ENCODE measurements around the gene LSM10.

LSM10 gene

DNA sequence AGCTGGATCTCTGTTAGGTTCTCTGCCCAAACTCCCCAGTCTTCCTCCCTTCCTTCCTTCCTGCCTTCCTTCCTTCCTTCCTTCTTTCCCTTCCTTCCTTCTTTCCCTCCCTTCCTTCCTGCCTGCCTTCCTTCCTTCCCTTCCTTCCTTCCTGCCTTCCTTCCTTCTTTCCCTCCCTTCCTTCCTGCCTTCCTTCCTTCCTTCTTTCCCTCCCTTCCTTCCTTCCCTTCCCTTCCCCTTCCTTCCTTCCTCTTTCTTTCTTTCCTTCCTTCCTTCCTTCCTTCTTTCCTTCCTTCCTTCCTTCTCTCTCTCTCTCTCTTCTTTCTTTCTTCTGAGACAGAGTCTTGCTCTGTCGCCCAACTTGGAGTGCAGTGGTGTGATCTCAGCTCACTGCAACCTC lies 8.7 kb upstream of the LSM10 start:
- no peak for DNase-seq

DNA sequence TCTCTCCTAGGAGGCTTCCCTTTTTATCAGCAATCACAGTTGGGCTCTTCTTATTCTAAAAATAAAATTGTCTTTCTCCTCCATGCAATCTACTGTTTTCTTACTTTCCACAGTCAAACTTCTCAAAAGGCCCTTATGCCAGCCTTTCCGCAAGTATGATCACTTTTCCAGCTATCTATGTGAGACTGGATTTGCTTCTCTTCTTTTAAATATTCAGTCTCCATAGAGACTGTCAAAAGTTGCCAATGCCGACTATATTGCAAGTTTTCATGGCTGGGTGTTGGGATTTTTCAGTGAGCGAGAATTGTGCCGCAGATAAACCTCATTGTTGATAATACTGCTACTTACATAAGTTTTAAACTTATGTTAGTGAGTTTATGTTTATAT lies 4.8 kb upstream of the LSM10 start:
- no peak for DNase-seq

DNA sequence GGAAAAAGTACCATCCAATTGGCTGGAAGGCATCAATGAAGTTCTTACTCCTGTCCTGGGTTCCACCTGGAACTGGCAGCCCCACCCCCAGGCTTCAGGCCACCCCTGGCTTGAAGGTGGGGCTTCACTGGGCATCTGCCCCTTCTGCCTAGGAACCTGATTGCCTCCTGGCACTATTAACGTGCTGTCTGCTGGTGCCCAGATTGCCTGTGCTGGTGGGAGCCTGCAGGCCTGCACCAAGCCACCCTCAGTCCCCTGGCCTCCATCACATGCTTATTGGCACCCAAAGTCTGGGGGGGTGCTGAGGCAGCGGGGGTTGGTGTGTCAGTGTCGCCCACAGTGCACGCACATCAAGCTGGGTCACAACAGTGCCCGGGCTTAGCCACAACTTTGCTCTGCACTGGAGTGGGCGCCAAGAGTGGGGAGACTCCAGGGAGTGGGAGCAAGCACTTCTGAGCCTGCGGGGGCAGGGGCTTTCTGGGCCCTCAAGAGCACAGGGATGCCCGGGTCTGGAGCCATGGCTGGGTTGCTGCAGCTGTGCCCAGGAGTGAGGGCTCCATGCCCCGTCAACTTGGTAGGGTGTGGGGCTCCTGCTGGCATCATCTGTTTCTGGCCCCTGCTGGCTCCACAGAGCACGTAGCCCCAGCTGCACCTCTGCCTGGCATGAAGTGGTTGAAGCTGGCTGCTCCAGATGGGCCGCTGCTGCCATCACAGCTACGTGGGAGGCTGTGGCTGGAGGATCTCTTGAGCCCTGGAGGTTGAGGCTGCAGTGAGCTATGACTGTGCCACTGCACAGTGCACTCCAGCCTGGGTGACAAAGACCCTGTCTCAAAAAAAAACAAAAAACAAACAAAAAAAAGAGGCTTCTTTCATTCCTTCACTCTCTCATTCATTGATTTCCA lies 4.1 kb upstream of the LSM10 start:
- DNase-seq: no peak

DNA sequence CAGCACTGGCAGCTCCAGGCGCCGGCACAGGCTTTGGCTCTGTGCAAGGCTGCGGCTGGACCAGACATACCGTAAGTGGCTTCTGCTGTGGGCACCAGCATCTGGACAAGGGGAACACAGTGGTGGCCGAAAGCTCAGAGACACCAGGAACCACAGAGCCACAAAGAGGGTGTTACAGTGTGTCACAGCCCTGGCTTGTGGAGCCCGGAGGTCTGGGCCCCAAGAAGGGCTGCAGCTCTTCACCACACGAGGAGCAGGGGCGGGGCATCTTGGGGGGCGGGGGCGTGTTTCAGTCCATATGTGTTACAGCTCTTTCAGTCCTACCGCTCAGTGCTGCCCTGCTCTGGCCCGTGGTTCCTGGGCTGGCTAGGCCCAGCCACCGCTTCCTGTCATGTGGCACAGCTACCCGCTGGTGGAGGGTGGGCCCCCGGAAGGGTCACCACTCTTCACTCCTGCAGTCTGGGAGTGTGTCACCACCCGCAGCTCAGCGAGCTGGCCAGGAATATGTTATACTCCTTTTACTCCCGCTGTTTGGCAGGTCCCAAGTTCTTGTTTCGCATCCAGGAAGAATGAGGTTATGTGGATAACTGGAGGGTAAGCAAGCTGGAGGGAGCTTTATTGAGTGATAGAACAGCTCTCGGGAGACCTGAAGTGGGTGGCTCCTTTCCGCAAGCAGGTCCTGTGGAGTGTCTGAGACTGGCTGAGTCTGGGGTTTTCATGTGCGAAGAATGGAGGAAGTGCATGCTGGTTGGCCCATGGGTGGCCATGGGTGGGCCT lies 3.3 kb upstream of the LSM10 start:
- DNase-seq: no peak

DNA sequence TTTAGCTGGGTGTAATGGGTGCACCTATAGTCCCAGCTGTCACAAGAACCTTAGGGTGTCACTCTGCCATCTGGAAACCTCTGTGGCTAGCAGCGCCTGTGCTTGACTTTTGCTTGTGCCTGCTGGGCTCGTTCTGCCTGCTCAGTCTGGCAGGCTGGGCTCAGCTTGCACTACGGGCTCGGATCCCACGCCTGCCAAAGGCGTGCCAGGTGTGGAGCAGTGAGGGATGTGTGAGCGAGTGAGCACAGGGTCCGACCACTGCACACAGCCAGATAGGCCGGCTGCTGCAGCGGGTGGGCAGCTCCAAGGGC lies 2.8 kb upstream of the LSM10 start:
- no peak for DNase-seq

DNA sequence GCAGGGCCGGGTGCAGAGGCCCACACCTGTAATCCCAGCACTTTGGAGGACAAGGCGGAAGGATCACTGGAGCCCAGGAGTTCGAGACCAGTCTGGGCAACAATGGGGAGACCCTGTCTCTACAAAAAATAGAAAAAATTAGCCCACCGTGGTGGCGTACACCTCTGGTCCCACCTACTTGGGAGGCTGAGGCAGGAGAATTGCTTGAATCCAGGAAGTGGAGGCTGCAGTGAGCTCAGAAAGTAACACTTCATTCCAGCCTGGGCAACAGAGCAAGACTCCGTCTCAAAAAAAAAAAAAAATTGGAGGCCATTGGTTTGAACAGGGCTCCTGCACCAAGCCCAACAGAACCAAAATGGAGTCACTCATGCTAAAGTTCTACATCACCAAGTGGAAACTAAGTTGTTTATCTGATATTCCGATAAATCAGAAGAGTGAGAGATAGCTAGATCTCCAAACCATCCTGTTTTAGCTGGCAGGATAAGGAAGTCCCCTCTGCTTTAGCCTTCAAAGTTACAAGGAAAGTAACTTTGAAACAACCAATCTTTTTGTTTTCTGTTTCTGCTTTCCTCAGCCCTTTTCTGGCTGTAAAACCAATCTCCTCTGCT lies 766 bp upstream of the LSM10 start:
- DNase-seq: no peak

DNA sequence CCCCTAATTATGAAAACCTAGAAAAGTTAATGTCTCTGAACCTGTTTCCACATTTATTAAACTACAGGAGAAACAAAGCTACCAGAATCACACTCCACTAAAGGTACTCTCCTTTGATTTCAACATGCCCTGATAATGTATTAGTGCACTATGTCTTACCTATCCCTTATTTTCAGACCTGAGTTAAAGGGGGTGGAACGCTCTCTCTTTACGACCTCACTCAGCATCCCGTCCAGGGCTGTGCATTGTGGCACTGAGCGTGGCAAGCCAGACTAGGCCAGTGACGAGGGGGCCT lies 678 bp downstream of the LSM10 start:
- no peak for DNase-seq

DNA sequence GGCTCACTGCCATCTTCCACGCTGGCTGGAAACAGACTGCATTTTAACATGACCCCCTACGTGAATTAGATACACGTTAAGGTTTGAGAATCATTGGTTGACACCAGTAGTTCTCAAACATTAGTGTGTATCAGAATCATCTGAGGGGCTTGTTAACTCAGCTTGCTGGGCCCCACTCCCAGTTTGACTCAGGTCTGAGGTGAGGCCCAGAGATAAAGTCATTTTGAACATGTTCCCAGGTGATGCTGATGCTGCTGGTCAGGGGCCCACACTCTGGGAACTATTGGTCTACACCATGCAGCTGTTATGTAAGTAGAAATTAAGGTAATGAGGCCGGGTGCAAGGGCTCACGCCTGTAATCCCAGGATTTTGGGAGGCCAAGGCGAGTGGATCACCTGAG lies 1.3 kb downstream of the LSM10 start:
- DNase-seq: no peak

DNA sequence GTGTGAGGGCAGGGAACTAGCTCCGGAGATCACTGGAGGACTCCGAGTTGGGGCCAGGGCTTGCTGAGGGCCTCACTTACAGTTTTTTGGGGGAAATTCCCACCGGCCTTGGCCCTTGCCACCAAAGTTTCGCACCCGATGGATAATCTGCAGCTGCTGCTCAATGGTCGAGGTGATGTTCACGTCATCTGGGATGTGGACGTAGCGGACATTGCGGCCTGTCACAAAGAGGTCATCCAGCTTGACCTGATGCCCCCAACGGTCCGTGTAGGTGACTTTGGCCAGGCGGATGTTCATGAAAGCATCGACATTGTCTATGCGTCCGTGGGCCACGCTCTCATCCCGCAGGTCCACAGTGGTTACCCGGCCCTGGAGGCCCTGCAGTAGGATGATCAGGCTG lies 4.0 kb downstream of the LSM10 start:
- no peak for DNase-seq

DNA sequence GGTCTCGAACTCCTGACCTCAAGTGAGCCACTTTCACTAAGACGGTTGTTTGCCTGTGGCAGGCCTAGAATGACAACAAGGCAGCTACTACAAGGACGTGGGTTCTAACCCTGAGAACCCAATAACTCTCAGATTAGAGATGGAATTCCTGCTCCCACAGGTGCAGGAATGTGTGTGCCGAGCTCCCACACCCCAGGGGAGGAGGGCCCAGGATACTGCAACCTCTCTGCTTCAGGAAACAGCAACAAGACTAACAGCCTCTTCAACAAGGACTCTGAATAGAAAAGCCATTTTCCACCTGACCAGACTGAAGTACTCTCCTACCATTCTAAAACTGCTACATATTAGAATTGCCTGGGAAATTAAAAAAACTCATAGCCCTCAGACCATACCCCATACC lies 4.9 kb downstream of the LSM10 start:
- no peak for DNase-seq

DNA sequence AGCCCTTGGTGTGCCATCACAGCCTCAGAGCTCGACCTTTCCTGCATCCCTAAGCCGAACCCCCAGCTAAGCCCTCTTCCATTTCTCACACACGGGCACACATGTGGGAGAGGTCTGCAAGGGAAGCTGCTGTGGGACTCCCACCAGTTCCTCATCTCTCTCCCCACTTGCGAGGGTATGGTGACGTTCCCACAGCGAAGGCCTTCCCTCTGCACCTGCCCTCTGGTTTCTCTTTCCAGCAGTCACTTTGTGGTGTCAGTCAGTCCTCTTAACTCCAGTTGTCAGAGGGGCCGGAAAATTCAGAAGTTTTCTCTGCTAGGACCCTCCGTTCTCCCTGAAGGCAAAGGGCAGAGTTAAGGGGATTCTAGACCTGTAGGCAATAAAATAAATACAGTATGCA lies 6.4 kb downstream of the LSM10 start:
- no peak for DNase-seq

DNA sequence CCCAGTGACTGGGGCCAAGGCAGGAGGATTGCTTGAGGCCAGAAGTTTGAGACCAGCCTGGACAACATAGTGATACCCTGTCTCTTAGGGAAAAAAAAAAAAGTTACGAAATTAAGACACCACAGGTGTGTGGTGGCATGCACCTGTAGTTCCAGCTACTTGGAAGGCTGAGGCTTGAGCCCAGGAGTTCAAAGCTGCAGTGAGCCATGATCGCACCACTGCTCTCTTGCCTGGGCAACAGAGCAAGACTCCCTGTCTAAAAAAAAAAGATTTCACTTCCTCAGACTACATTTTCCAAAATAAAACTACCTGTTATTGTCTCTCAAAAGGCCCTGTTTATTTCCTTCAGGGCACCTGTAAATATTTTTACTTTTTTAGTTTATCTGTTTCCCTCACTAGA lies 7.3 kb downstream of the LSM10 start:
- no peak for DNase-seq

DNA sequence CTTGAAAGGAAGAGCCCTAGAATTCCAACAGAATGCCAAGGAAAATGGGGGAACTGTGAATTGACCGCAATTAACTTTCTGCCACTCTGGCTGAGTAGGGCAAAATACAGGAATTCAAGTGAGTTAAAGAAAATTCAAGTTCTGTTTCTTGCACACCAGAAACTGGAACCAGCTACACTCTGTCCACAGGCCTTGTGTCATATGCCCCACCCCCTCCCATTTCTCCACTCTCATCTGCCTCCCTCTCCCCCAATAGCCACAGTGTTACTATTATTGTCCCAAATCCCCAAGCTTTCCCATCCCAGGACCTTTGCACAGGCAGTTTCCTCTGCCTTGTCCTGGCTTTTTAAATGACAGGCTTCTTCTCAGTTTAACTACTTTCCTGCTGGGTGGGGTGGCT lies 7.7 kb downstream of the LSM10 start:
- DNase-seq: no peak

DNA sequence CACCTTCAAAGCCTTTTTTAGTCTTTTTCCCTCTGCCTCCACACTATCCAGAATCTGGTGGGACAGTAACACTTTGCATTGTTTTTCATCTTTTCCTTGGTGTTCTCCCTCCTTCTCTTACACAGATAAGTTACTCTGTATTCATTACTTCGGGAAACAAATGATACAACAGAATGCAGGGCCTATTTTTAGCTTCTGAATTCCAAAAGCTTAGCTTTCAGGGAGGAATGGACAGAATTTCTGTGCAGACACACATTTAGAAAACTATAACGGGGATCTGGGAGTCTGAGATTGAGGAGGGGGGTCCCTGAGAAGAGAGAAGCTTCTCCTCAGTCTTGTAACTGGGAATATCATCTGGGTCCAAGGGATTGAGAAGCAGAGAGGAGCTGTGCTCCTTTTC lies 8.4 kb downstream of the LSM10 start:
- no peak for DNase-seq

DNA sequence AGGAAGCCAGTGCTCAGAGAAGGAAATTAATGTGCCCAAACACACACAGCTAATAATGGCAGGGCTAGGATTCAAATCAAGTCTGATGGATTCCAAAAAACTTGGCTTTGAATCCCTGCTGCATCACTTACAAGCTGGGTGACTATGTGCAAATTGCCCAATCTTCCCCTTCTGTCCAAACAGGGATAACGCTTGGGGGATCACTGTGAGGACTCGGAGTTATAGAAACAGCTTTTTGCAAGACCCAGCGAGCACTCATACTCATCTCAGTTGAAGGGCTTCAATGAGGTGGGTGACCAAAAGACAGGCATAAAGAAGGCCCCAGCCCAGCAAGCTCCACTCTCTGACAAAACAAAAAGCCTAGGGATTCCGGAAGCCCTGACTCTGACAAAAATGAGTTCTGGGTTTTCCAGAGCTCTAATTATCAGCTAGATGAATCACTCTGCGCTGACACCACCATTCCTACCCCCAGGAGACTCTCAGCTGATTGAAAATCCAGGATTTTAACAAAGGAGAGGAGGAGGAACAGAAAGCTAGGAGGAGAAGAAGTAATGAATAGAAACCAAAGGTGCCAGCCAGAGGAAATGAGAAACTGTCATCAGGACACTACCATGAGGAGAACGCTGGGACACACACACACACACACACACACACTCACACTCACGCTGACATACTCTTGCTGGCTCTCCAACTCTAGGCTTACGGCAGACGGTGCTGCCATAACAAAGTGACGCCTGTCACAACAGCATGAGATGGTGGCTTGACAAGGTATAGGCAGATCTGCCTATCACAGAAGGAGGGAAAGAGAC lies 10.4 kb downstream of the LSM10 start:
- DNase-seq: no peak

DNA sequence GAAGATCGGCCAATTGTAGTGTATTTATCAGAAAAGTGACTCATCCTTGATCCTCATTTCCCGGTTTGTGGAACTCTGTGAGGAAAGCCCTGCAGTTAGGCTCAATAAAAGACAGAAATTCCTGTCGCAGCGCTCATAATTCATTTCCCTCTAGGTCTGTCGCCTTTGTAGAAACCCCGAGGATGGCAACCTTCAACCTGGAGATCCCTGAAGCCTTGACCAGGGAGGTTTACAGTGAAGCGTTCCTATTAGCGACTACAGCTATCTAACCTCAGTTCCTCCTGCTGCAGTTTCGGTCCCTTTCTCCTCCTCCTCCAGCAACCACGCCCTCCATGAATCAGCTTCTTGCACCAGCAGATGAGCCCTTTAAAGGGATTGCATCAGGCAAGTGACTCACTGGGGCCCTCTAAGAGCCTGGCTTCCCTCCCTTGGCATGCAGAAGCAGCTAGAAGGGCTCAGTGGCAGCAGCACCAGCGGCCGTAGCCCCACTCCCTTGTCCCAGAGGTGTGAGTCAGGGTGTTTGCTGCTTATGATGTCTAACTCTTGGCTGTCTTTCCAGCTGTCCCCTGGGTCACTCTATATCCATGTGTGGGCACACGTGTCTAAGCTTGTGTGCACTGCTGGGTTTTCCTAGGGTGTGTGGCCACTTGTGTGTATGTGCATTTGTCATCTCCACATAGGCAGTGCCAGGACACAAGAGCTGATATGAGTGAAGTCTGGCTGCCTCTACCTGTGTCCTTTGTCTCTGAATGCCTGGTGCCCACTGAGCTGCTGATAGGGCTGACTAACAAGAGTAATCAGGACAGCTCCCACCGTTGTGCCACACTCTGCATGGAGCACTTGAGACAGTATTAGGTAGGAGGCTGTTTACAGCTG lies 11.2 kb downstream of the LSM10 start:
- DNase-seq: peak; percentile 99

DNA sequence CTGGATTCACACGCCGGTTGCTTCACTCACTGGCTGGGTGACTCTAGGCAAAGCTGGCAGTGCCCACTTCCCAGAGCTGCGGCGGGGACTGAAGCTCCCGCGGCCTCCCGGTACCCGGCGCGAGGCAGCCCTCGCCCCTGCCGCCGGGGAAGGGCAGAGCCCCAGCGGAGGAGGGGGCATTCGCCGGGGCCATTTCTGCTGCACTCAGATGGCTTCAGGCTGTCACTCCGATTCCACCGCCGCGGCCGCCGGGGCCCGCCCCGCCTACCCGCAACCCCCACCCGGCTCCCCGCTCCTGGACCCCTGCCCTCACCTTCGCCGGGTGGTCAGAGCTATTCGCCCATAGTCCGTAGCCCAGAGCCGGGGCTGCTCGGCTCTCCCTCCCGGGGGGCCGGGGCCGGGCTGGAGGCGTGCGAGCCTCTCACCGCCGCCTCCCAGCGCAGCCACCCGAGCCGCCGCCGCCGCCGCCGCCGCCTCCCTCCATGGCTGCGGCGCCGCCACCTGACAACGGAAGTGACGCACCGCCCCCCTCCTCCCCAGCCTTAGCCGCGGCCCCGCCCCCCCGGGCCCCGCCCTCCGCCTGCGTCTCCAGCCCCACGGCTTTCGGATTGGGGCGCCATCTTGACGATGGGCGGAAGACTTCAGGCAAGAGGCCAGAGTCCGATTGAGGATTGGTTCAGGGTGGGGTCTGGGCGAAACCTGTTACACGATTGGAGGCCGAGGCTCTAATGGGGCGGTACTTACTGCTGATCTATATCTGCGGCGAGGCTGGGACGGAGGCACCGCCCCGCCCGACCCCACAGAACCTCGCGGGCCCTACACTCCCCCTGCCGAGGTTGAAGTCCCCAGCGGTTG lies 12.1 kb downstream of the LSM10 start, which contains the start of gene STK40:
Gene STK40 (minus strand): TSS at position 515 of the 855 bp plus-strand sequence. CDS start 24,592 bp downstream, outside the sequence.
- peak; percentile 100 for DNase-seq

DNA sequence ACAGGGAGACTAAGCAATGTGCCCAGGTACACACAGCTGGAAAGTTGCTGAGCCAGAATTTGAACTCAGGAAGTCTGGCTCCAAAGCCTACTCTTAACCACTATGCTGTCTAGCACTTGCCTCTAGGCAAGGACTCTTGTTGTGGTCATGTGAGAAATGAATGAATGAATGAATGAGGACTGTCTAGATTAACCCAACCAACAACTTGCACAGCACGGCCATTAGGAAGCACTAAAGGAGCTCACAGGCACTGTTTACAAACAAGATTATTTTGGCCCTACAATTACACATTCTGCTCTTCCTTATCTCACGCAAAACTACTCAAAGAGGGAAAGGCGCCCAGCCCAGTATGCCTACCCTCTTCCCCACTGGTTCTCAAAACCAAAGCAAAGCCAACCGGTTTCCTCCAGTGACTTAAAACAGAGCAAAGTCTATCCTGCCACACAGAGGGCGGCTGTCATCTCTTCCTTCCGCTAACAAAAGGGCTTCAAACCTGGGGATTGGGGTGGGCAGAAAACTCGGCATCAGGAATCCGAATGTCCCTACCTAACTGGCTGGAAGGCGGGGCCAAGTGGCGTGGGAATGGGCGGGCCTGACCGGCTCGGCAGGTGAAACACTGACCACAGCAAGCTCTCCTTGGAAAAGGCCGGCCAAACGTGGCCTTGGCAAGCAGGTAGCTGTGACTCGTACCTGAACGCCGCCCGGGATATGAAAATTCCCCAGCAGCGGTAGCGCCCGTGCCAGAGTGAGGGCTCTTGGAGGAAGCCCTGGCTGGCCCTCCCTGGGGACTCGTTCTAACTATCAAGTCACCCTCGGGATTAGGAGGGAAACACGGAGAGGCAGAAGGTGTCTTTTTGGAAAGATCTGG lies 12.9 kb downstream of the LSM10 start:
- peak; percentile 61 for DNase-seq

DNA sequence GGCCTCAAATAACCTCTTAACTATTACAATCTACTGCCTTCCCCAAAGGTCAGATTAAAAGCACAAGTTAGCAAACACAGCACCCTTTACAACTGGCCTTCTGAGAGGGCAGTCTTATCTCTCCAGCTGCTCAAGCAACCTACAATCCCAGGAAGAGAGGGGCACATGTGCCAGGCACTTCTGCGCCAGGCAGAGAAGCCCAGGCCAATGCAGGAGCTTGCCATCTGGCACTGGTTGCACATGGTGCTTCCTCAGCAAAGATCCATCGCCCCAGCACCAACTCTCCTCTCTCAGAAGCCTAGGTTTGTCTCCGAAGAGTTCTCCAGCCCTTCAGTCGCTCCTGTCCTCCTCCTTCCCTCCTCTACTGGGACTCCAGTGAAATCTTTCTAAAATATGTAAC lies 14.5 kb downstream of the LSM10 start:
- DNase-seq: no peak

DNA sequence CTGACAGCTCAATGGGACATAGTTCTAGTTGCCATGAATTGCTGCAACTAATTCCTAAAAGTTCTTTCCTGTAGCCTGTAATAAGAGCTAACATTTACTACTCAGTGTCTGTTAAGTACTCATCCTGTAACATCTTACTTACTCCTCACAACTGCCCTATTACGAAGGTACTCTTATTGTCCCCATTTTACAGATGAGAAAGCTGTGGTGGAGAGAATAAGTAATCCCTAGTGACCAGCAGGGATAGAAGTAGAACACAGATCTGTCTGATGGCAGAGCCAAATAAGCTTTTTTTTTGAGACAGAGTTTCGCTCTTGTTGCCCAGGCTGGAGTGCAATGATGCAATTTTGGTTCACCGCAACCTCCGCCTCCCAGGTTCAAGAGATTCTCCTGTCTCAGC lies 15.0 kb downstream of the LSM10 start:
- DNase-seq: no peak
